PFSK-1 (cell line): ENCODE results near the gene CD3E.

Source experiments
- FOXP2 ChIP-seq: optimal IDR thresholded peaks from 2 replicates; pipeline ENCODE3; 2011; ENCODE audit warnings: borderline replicate concordance, control low read depth, inconsistent platforms; ENCODE audit not compliant: insufficient read depth; ENCODE audit errors: extremely low read length, extremely low read depth
- POLR2AphosphoS5 ChIP-seq: IDR thresholded peaks from 2 replicates; pipeline ENCODE4 v1.6.1; 2012; ENCODE audit warnings: low read depth, mild to moderate bottlenecking, control low read depth, low read length, moderate library complexity
- REST ChIP-seq, 2 experiments: IDR thresholded peaks; 2 replicates each; pipeline versions ENCODE4 v1.6.1 to v1.8.0; 2011 to 2012; ENCODE audit warnings: low read depth in 2 of 2, low read length in 2 of 2, control low read depth in 1 of 2, inconsistent platforms in 1 of 2, mild to moderate bottlenecking in 1 of 2, moderate library complexity in 1 of 2; ENCODE audit not compliant: insufficient read depth in 1 of 2
- SIN3A ChIP-seq: IDR thresholded peaks from 2 replicates; pipeline ENCODE4 v1.6.1; 2012; ENCODE audit warnings: mild to moderate bottlenecking, low read length, moderate library complexity, borderline replicate concordance; ENCODE audit not compliant: insufficient read depth
- TAF1 ChIP-seq: IDR thresholded peaks from 2 replicates; pipeline ENCODE4 v1.6.1; 2012; ENCODE audit warnings: low read length, control low read depth, borderline replicate concordance; ENCODE audit not compliant: insufficient read depth

Gene CD3E

GRCh38 chr11:118295199-118295598 is 9.3 kb upstream of the CD3E start:
- TF ChIP-seq FOXP2 (no peak), SIN3A (no peak)

GRCh38 chr11:118295815-118296454 is 8.6 kb upstream of the CD3E start:
- TF ChIP-seq FOXP2 (no peak), POLR2AphosphoS5 (no peak), SIN3A (no peak)

- no peak for TF ChIP-seq SIN3A
- TF ChIP-seq TAF1 = no peak
- no peak for TF ChIP-seq REST (IDR thresholded peaks at IDR 0.05; ENCODE audit: insufficient read depth in 1 of 2, low read depth in 2 of 2, low read length in 2 of 2)
Observed at GRCh38 chr11:118301600-118302195, 2.8 kb upstream of the CD3E start.

GRCh38 chr11:118304227-118304567 is 333 bp upstream of the CD3E start:
- no peak for TF ChIP-seq POLR2AphosphoS5
- TF ChIP-seq TAF1 = no peak
- TF ChIP-seq REST (IDR thresholded peaks at IDR 0.05; ENCODE audit: insufficient read depth in 1 of 2, low read depth in 2 of 2, low read length in 2 of 2) = no peak
- TF ChIP-seq SIN3A = no peak
- no peak for TF ChIP-seq FOXP2

GRCh38 chr11:118305726-118306125 is 1.2 kb downstream of the CD3E start:
- TF ChIP-seq SIN3A (no peak), FOXP2 (no peak), TAF1 (no peak), REST (IDR thresholded peaks at IDR 0.05; ENCODE audit: insufficient read depth in 1 of 2, low read depth in 2 of 2, low read length in 2 of 2) (no peak), POLR2AphosphoS5 (no peak)

- TF ChIP-seq POLR2AphosphoS5 (no peak), REST (IDR thresholded peaks at IDR 0.05; ENCODE audit: insufficient read depth in 1 of 2, low read depth in 2 of 2, low read length in 2 of 2) (no peak), TAF1 (no peak), SIN3A (no peak), FOXP2 (no peak)
Observed at GRCh38 chr11:118306556-118306955, 2.0 kb downstream of the CD3E start.
